GM04503 (cell line): ENCODE results near the gene IGF2R.
"Not testable (repeated sequence)": the region's sequence is repeated elsewhere in the genome, so short reads cannot be mapped to it uniquely, and the experiment has no call there.

Source experiments
- DNase-seq: peaks from one replicate; pipeline ENCODE4 v3.0.0-alpha.2; 2012; ENCODE audit warnings: low read depth

IGF2R gene

GRCh38 chr6:159953091-159953601 lies 15.7 kb upstream of the IGF2R start:
- DNase-seq: no peak

GRCh38 chr6:159955945-159956361 lies 12.9 kb upstream of the IGF2R start:
- DNase-seq: no peak

- no peak for DNase-seq
Observed at GRCh38 chr6:159957071-159957673, 11.7 kb upstream of the IGF2R start.

GRCh38 chr6:159959165-159959975 lies 9.5 kb upstream of the IGF2R start:
- DNase-seq: no peak

- no peak for DNase-seq
Observed at GRCh38 chr6:159959976-159960384, 8.9 kb upstream of the IGF2R start.

GRCh38 chr6:159960485-159960884 lies 8.4 kb upstream of the IGF2R start:
- no peak for DNase-seq

- no peak for DNase-seq
Observed at GRCh38 chr6:159961528-159961927, 7.4 kb upstream of the IGF2R start.

GRCh38 chr6:159963111-159963510 lies 5.8 kb upstream of the IGF2R start:
- DNase-seq: no peak

GRCh38 chr6:159964046-159964445 lies 4.8 kb upstream of the IGF2R start:
- DNase-seq: no peak

GRCh38 chr6:159966339-159966738 lies 2.5 kb upstream of the IGF2R start:
- DNase-seq: no peak

GRCh38 chr6:159966981-159967380 lies 1.9 kb upstream of the IGF2R start:
- no peak for DNase-seq

- not testable (repeated sequence) for DNase-seq
Observed at GRCh38 chr6:159967621-159968020, 1.3 kb upstream of the IGF2R start.

GRCh38 chr6:159969204-159969912 lies 476 bp downstream of the IGF2R start:
- no peak for DNase-seq

- no peak for DNase-seq
Observed at GRCh38 chr6:159969921-159970320, 1.0 kb downstream of the IGF2R start.

GRCh38 chr6:159970659-159971063 lies 1.8 kb downstream of the IGF2R start:
- DNase-seq: no peak

- no peak for DNase-seq
Observed at GRCh38 chr6:159971341-159972178, 2.7 kb downstream of the IGF2R start.

GRCh38 chr6:159972506-159973268 lies 3.8 kb downstream of the IGF2R start:
- DNase-seq: no peak

GRCh38 chr6:159973406-159973805 lies 4.5 kb downstream of the IGF2R start:
- no peak for DNase-seq

GRCh38 chr6:159973951-159974350 lies 5.1 kb downstream of the IGF2R start:
- no peak for DNase-seq

GRCh38 chr6:159974932-159975331 lies 6.0 kb downstream of the IGF2R start:
- DNase-seq: no peak

GRCh38 chr6:159976686-159977254 lies 7.9 kb downstream of the IGF2R start:
- DNase-seq: no peak
